T-cell (primary cell): Measurements from ENCODE around the gene GRPEL1. TPM values are rescaled to one million over a fixed set of nuclear protein-coding genes. Genes with fewer than 3 reads are reported as not detected.

ENCODE experiments used
- ATAC-seq, 4 experiments: fragments of 200-7000 bp in 3 of 4; fragments of 150-1000 bp in 1 of 4; cut with Tn5 transposase; replicated peaks in 1 of 4; 1 replicate in 3 of 4; 2 replicates in 1 of 4; pipeline ENCODE4 v1.10.0; 2021; ENCODE audit warnings: moderate library complexity in 3 of 4, mild to moderate bottlenecking in 2 of 4, moderate number of reproducible peaks in 1 of 4
- CTCF ChIA-PET, 2 donors: fragments of 300-600 bp; sonication (Branson Sonifier 250); formaldehyde crosslinking; loops; one replicate each; lab custom pipeline; 2022; ENCODE audit warnings: antibody characterized with exemption in 2 of 2; lab: Charles Lee
- POLR2A ChIA-PET, 2 donors: fragments of 300-600 bp; sonication (Branson Sonifier 250); formaldehyde crosslinking; loops; one replicate each; lab custom pipeline; 2022; ENCODE audit warnings: antibody characterized with exemption in 2 of 2; lab: Charles Lee
- DNase-seq, 35 experiments: peaks; one replicate each; pipeline versions ENCODE4 v3.0.0 to v3.0.0-alpha.2; 2013 to 2023
- H3K27ac ChIP-seq: one replicate; pipeline ENCODE4 v1.5.1; 2013; ENCODE audit warnings: low read length
- H3K27me3 ChIP-seq, 2 experiments: replicated peaks in 1 of 2; 1 replicate in 1 of 2; 2 replicates in 1 of 2; pipeline versions ENCODE4 v1.6.1 to v1.7.0; 2013; ENCODE audit warnings: low read length in 1 of 2, mixed read lengths in 1 of 2; ENCODE audit not compliant: control insufficient read depth in 2 of 2, insufficient read depth in 2 of 2; ENCODE audit errors: extremely low read depth in 1 of 2
- H3K36me3 ChIP-seq, 2 donors: 1 replicate in 1 of 2; 2 replicates in 1 of 2; pipeline versions ENCODE4 v1.6.1 to v1.7.0; 2013; ENCODE audit warnings: low read length in 1 of 2; ENCODE audit not compliant: control insufficient read depth in 2 of 2, insufficient read depth in 1 of 2; ENCODE audit errors: extremely low read depth in 1 of 2
- H3K4me1 ChIP-seq, 2 experiments: 1 replicate in 1 of 2; 2 replicates in 1 of 2; pipeline versions ENCODE4 v1.6.1 to v1.7.0; 2013; ENCODE audit warnings: low read length in 2 of 2, mixed read lengths in 1 of 2; ENCODE audit not compliant: insufficient read depth in 2 of 2, control insufficient read depth in 1 of 2; ENCODE audit errors: extremely low read depth in 1 of 2
- H3K4me3 ChIP-seq, 2 donors: 1 replicate in 1 of 2; 2 replicates in 1 of 2; pipeline versions ENCODE4 v1.5.1 to v1.7.0; 2013; ENCODE audit warnings: mild to moderate bottlenecking in 2 of 2, low read length in 1 of 2, moderate library complexity in 1 of 2; ENCODE audit not compliant: control insufficient read depth in 1 of 2; ENCODE audit errors: extremely low read depth in 1 of 2
- H3K9me3 ChIP-seq: 2 replicates; pipeline ENCODE4 v1.7.0; 2013
- H3K27ac Mint-ChIP-seq, 2 donors: one replicate each; pipeline ENCODE4 v1.8.0; 2020 to 2021; ENCODE audit warnings: mild to moderate bottlenecking in 2 of 2, mixed read lengths in 2 of 2
- H3K27me3 Mint-ChIP-seq, 2 donors: one replicate each; pipeline ENCODE4 v1.8.0; 2021 to 2022; ENCODE audit warnings: mixed read lengths in 2 of 2
- H3K36me3 Mint-ChIP-seq: one replicate; pipeline ENCODE4 v1.8.0; 2021; ENCODE audit warnings: mixed read lengths
- H3K4me1 Mint-ChIP-seq, 3 donors: one replicate each; pipeline ENCODE4 v1.8.0; 2020 to 2022; ENCODE audit warnings: mixed read lengths in 3 of 3, mild to moderate bottlenecking in 1 of 3
- H3K4me3 Mint-ChIP-seq, 3 donors: one replicate each; pipeline ENCODE4 v1.8.0; 2020 to 2022; ENCODE audit warnings: mild to moderate bottlenecking in 3 of 3, mixed read lengths in 3 of 3, moderate library complexity in 3 of 3
- H3K9me3 Mint-ChIP-seq, 3 donors: one replicate each; pipeline ENCODE4 v1.8.0; 2020 to 2022; ENCODE audit warnings: mixed read lengths in 3 of 3
- WGBS: methylation state at CpG from one replicate; pipeline ENCODE4 v1.1.5; 2013; ENCODE audit warnings: missing lambda C conversion rate; ENCODE audit not compliant: insufficient coverage; 5-methylcytosine and 5-hydroxymethylcytosine counted together
- total RNA-seq, 35 experiments: library from RNA in 6 of 35; stranded (reverse) in 6 of 35; fragments of 120-200 nt in 1 of 35; gene quantifications; one replicate each; pipeline versions ENCODE4 v1.2.1 to v1.2.4 and lab custom pipeline; 2013 to 2026

Gene GRPEL1
- total RNA-seq, 5 donors from 2014 or later (not counting 1 experiment from before 2014, with no cell fraction given), result 29.9 to 54.6 (median 36.8) TPM

DNA sequence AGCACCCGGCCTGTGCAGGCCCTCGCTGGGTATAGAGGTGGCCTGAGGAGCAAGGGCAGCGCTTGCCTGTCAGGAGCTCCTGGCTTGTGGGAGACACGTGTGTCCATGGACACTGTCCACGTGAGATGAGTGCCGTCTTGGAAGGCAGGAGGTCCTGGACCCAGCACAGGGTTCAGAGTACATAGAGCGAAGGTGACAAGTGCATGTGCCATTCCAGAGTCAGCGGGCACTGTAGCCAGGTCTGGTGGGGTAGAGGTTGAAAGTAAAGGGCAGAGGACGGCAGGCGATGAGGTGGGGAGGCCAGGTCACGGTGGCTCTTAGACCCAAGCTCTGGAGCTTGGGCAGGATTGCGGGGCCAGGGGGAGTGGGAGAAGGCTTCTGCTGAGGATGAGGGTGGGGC lies 53.0 kb downstream of the GRPEL1 start:
- ChIA-PET CTCF (interaction anchor here in 1 of 2 donors (0.6 to 1.1 kb wide), 2 partner anchors 41 to 869 kb away, joined by 3 to 9 read pairs; no protein-coding TSS in a partner anchor), POLR2A (no interaction called here)

DNA sequence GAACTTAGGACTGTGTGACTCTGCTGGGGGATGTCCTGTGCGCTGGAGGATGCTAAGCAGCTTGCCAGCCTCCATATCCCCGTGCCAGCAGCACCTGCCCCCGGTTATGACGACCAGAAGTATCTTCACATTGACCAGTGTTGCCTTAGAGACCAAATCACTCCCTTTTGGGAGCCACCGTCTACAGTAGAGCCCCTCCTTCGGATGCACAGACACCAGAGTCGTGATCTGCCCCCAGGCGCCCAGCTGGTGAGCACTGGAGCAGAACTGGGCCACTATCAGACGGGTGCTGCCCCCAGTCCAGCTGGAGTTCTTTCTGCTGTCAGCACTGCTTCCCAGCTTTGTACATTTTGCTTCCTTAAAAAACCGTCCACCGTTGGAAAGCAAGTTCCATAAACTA lies 54.7 kb downstream of the GRPEL1 start:
- 95% methylated on average over 11 of the region's 11 CpGs for WGBS
- Histone ChIP-seq H3K4me1 (no peaks in the 10 kb centered on the region), H3K4me3 (no peak overlapping the region), H3K27me3 (no peaks in the 10 kb centered on the region), H3K9me3 (no peaks in the 10 kb centered on the region), H3K27ac (no peak overlapping the region), H3K36me3 (peaks cover 32 to 79% of the 10 kb centered on the region in 2 donors)
- Mint-ChIP-seq H3K27me3 (no peaks in the 10 kb centered on the region), H3K27ac (no peak overlapping the region), H3K36me3 (peaks cover 57% of the 10 kb centered on the region), H3K9me3 (no peaks in the 10 kb centered on the region), H3K4me1 (peaks cover 0 to 5% (median 0%) of the 10 kb centered on the region in 3 donors), H3K4me3 (no peak overlapping the region)
- ChIA-PET CTCF (no interaction called here), POLR2A (interaction anchor here in 1 of 2 donors (0.6 kb wide), 1 partner anchor 356 kb away, joined by 3 read pairs; no protein-coding TSS in a partner anchor)
- no peak for ATAC-seq
- DNase-seq, result no peak

More for the DNA sequence above, 53.0 kb downstream of the GRPEL1 start:
- 97% methylated on average over 12 of the region's 12 CpGs for WGBS
- Histone ChIP-seq H3K36me3 (peaks cover 34 to 79% of the 10 kb centered on the region in 2 donors), H3K4me3 (no peak overlapping the region), H3K27ac (no peak overlapping the region), H3K9me3 (no peaks in the 10 kb centered on the region), H3K4me1 (no peaks in the 10 kb centered on the region), H3K27me3 (no peaks in the 10 kb centered on the region)
- Mint-ChIP-seq H3K9me3 (no peaks in the 10 kb centered on the region), H3K27me3 (no peaks in the 10 kb centered on the region), H3K4me1 (peaks cover 0 to 5% (median 0%) of the 10 kb centered on the region in 3 donors), H3K27ac (no peak overlapping the region), H3K4me3 (no peak overlapping the region), H3K36me3 (peaks cover 49% of the 10 kb centered on the region)
- DNase-seq (no peak), ATAC-seq (no peak)

DNA sequence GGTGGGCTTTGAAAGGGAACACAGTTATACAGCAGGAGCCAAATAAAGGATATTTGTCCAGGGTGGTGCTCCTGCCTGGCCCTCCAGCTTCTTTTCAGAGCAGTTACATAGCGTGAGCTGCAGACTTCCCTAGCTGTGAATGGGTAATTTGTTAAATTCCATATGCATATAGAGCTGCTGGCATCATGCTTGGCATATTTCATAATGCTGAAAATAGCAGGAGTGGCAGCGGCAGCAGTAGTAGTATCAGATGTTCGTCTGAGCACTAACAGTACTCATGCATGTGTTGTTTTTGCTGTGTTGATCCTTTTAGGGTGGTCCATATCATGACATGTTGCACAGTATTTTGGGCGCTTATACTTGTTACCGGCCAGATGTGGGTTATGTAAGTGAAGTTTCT lies 58.3 kb downstream of the GRPEL1 start:
- Mint-ChIP-seq H3K27me3 (no peaks in the 10 kb centered on the region), H3K36me3 (peaks cover 49% of the 10 kb centered on the region), H3K4me3 (no peak overlapping the region), H3K9me3 (no peaks in the 10 kb centered on the region), H3K4me1 (peaks cover 0 to 1% (median 0%) of the 10 kb centered on the region in 3 donors), H3K27ac (no peak overlapping the region)
- Histone ChIP-seq H3K27me3 (no peaks in the 10 kb centered on the region), H3K36me3 (peaks cover 21 to 78% of the 10 kb centered on the region in 2 donors), H3K9me3 (no peaks in the 10 kb centered on the region), H3K4me3 (no peak overlapping the region), H3K27ac (no peak overlapping the region), H3K4me1 (no peaks in the 10 kb centered on the region)
- CTCF ChIA-PET, result interaction anchor here (0.6 kb wide), 2 partner anchors 27 to 155 kb away, joined by 3 to 6 read pairs; no protein-coding TSS in a partner anchor
- ATAC-seq (no peak), DNase-seq (no peak)
- WGBS, result 97% methylated on average over 3 of the region's 5 CpGs
- POLR2A ChIA-PET, result no interaction called here

Other genes starting within 250 kb of the GRPEL1 start
- gene TBC1D14, start 158.2 kb downstream of the GRPEL1 start, total RNA-seq, result 10 to 100 TPM; 44.2 to 73.8 (median 62.3) TPM
- 10 to 100 TPM; 36.6 to 44.8 (median 42.3) TPM for gene TADA2B, start 24.7 kb downstream of the GRPEL1 start, total RNA-seq
- under 1 TPM in 1 of 5 donors, not detected in 4; 0.22 TPM for gene SORCS2, start 124.5 kb upstream of the GRPEL1 start, total RNA-seq